NB4 (cell line): Measurements from ENCODE around the gene FAM53B.

ENCODE experiments used
- CTCF ChIP-seq: IDR thresholded peaks from one replicate; pipeline ENCODE4 v1.5.1; 2012; ENCODE audit warnings: low read depth, low read length
- MAX ChIP-seq: IDR thresholded peaks from 2 replicates; pipeline ENCODE4 v1.6.1; 2011; ENCODE audit warnings: low read depth, low read length
- MYC ChIP-seq: IDR thresholded peaks from 2 replicates; pipeline ENCODE4 v1.6.1; 2011; ENCODE audit warnings: low read depth, low read length
- POLR2A ChIP-seq: IDR thresholded peaks from 2 replicates; pipeline ENCODE4 v1.6.1; 2011; ENCODE audit warnings: mild to moderate bottlenecking; ENCODE audit not compliant: insufficient read length; ENCODE audit errors: extremely low read depth

- TF ChIP-seq MYC (peak; percentile 58), CTCF (no peak), POLR2A (no peak), MAX (peak; percentile 95)
These were observed 102.7 kb downstream of the FAM53B start for GRCh38 chr10:124641282-124642087.
